CD4-positive, alpha-beta T cell (primary cell): ENCODE measurements around the gene ADAMTS8. TPM values are rescaled to one million over a fixed set of nuclear protein-coding genes. Genes with fewer than 3 reads are reported as not detected.

Source experiments
- ATAC-seq: fragments of 200-7000 bp; cut with Tn5 transposase; one replicate; pipeline ENCODE4 v1.10.0; 2022; ENCODE audit warnings: mild to moderate bottlenecking; ENCODE audit not compliant: poor library complexity
- CTCF ChIA-PET: fragments of 350-600 bp; sonication (Branson Sonifier 250); formaldehyde crosslinking; loops from one replicate; lab custom pipeline; 2021; ENCODE audit warnings: antibody characterized with exemption, inconsistent platforms; lab: Charles Lee
- POLR2A ChIA-PET: fragments of 350-600 bp; sonication (Branson Sonifier 250); formaldehyde crosslinking; loops from one replicate; lab custom pipeline; 2021; ENCODE audit warnings: antibody characterized with exemption, inconsistent platforms; lab: Charles Lee
- DNase-seq, 14 experiments: peaks; one replicate each; pipeline ENCODE4 v3.0.0-alpha.2; 2013 to 2020; ENCODE audit warnings: mixed read lengths in 2 of 14
- H3K27ac ChIP-seq, 2 donors: one replicate each; pipeline versions ENCODE4 v1.5.1 to v1.7.0; 2013; ENCODE audit warnings: low read length in 2 of 2, low read depth in 1 of 2, mild to moderate bottlenecking in 1 of 2
- H3K27me3 ChIP-seq, 2 experiments: 1 replicate in 1 of 2; 2 replicates in 1 of 2; pipeline versions ENCODE4 v1.6.1 to v1.7.0; 2013; ENCODE audit warnings: low read length in 2 of 2, control low read depth in 1 of 2, mild to moderate bottlenecking in 1 of 2, moderate library complexity in 1 of 2; ENCODE audit not compliant: insufficient read depth in 2 of 2, control insufficient read depth in 1 of 2
- H3K36me3 ChIP-seq: one replicate; pipeline ENCODE4 v1.6.1; 2013; ENCODE audit warnings: low read length, control low read depth; ENCODE audit not compliant: insufficient read depth
- H3K4me1 ChIP-seq: one replicate; pipeline ENCODE4 v1.6.1; 2013; ENCODE audit warnings: low read length, control low read depth; ENCODE audit not compliant: insufficient read depth
- H3K4me3 ChIP-seq: one replicate; pipeline ENCODE4 v1.5.1; 2013; ENCODE audit warnings: mild to moderate bottlenecking, low read length, moderate library complexity
- H3K9me3 ChIP-seq, 2 experiments: 1 replicate in 1 of 2; 2 replicates in 1 of 2; pipeline versions ENCODE4 v1.6.1 to v1.7.0; 2013; ENCODE audit warnings: low read length in 2 of 2, mild to moderate bottlenecking in 2 of 2, control low read depth in 1 of 2, moderate library complexity in 1 of 2; ENCODE audit not compliant: control insufficient read depth in 1 of 2, insufficient read depth in 1 of 2
- H3K27ac Mint-ChIP-seq: one replicate; pipeline ENCODE4 v1.8.0; 2020; ENCODE audit warnings: mixed read lengths
- H3K27me3 Mint-ChIP-seq: one replicate; pipeline ENCODE4 v1.8.0; 2021; ENCODE audit warnings: mixed read lengths
- H3K36me3 Mint-ChIP-seq: one replicate; pipeline ENCODE4 v1.8.0; 2021; ENCODE audit warnings: low read depth, mixed read lengths
- H3K4me1 Mint-ChIP-seq: one replicate; pipeline ENCODE4 v1.8.0; 2021; ENCODE audit warnings: low read depth, mixed read lengths
- H3K4me3 Mint-ChIP-seq: one replicate; pipeline ENCODE4 v1.8.0; 2020; ENCODE audit warnings: mild to moderate bottlenecking, mixed read lengths
- H3K9me3 Mint-ChIP-seq: one replicate; pipeline ENCODE4 v1.8.0; 2020; ENCODE audit warnings: mixed read lengths
- intact Hi-C, 2 experiments: fragments of 100-400 bp; cut with DNase I in 1 of 2; cut with micrococcal nuclease in 1 of 2; formaldehyde crosslinking; loops; one replicate each; pipeline versions ENCODE4 v1.15.1 to v1.9.0; 2023 to 2025; cut with DNase I, micrococcal nuclease
- total RNA-seq, 174 experiments: library from RNA in 2 of 174; stranded (reverse) in 2 of 174; gene quantifications; one replicate each; pipeline ENCODE4 v1.2.3 and lab custom pipeline; 2021 to 2026
- TF ChIP-seq, protein P1 (sequence below): fragments of 200-600 bp; IDR thresholded peaks from one replicate; pipeline ENCODE4 v1.8.0; 2022; ENCODE audit warnings: antibody characterized with exemption, mild to moderate bottlenecking

The ADAMTS8 gene
- total RNA-seq, 2 experiments from 2014 or later: not detected

DNA sequence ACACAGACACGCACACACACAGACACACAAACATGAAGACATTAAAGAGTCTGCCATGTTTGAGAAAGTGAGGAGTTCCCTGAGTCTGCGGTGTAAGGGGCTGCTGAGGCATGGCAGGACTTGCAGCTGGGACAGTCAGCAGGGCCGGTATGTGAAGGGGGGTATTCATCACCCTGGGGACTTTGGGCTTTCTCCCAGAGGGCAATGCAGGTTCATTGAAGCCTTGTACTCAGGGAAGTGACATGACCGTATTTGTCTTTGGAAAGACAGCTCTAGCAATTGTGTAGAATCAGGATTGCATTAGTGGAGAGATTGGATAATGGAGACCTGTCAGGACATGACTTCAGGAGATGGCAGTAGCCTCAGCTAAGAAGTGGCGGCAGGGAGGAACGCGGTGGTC, 9.4 kb upstream of the ADAMTS8 start:
- POLR2A ChIA-PET: no interaction called here
- H3K9me3 Mint-ChIP-seq: no peaks in the 10 kb centered on the region
- H3K4me1 Mint-ChIP-seq: peaks cover 19% of the 10 kb centered on the region
- Histone ChIP-seq H3K4me1 (peaks cover 12% of the 10 kb centered on the region), H3K27me3 (no peaks in the 10 kb centered on the region), H3K27ac (no peak overlapping the region), H3K36me3 (no peaks in the 10 kb centered on the region), H3K4me3 (no peak overlapping the region), H3K9me3 (no peaks in the 10 kb centered on the region)
- TF ChIP-seq, protein P1, sequence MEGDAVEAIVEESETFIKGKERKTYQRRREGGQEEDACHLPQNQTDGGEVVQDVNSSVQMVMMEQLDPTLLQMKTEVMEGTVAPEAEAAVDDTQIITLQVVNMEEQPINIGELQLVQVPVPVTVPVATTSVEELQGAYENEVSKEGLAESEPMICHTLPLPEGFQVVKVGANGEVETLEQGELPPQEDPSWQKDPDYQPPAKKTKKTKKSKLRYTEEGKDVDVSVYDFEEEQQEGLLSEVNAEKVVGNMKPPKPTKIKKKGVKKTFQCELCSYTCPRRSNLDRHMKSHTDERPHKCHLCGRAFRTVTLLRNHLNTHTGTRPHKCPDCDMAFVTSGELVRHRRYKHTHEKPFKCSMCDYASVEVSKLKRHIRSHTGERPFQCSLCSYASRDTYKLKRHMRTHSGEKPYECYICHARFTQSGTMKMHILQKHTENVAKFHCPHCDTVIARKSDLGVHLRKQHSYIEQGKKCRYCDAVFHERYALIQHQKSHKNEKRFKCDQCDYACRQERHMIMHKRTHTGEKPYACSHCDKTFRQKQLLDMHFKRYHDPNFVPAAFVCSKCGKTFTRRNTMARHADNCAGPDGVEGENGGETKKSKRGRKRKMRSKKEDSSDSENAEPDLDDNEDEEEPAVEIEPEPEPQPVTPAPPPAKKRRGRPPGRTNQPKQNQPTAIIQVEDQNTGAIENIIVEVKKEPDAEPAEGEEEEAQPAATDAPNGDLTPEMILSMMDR: no peak
- no peak overlapping the region for H3K4me3 Mint-ChIP-seq
- no peak overlapping the region for H3K27ac Mint-ChIP-seq
- no peaks in the 10 kb centered on the region for H3K36me3 Mint-ChIP-seq
- intact Hi-C loops: loop anchor here in 1 of 2 experiments (10.0 kb wide), 1 partner anchor 457 kb away; no protein-coding TSS in a partner anchor
- H3K27me3 Mint-ChIP-seq: peaks cover 3% of the 10 kb centered on the region
- CTCF ChIA-PET: interaction anchor here (1.3 to 1.5 kb wide), 2 partner anchors 424 to 479 kb away, joined by 3 to 4 read pairs; partner anchors contain the start of gene SNX19
- no peak for ATAC-seq
- no peak for DNase-seq

DNA sequence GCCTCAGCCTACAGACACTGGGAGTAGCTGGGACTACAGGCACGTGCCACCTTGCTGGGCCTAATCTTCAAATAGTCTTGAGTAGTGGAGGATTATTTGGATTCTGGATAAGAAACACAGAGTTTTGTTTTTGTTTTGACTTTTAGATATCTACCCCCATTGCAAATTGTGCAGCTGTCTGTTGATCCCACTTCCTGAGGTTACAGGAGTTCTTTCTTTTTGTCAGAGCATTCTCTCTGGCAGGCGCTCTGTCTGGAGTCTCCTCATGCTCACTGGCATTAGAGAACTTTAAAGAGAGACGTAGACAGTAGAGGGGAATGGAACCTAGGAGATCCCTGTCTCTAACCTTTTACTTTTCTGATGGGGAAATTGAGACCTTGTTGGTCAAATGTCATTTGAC, 7.8 kb upstream of the ADAMTS8 start:
- no peak for ATAC-seq
- H3K4me3 ChIP-seq: no peak overlapping the region
- H3K36me3 ChIP-seq: no peaks in the 10 kb centered on the region
- CTCF ChIA-PET: no interaction called here
- H3K4me1 ChIP-seq: peaks cover 12% of the 10 kb centered on the region
- POLR2A ChIA-PET: no interaction called here
- TF ChIP-seq, protein P1: no peak
- no peak overlapping the region for H3K27ac Mint-ChIP-seq
- H3K9me3 Mint-ChIP-seq: no peaks in the 10 kb centered on the region
- no peaks in the 10 kb centered on the region for H3K36me3 Mint-ChIP-seq
- H3K27me3 Mint-ChIP-seq: peaks cover 7% of the 10 kb centered on the region
- no peak overlapping the region for H3K27ac ChIP-seq
- H3K4me1 Mint-ChIP-seq: peaks cover 19% of the 10 kb centered on the region
- intact Hi-C loops: loop anchor here in 1 of 2 experiments (10.0 kb wide), 1 partner anchor 459 kb away; no protein-coding TSS in a partner anchor
- peak overlapping the region; percentile 34 for H3K4me3 Mint-ChIP-seq
- no peaks in the 10 kb centered on the region for H3K9me3 ChIP-seq
- no peak for DNase-seq
- H3K27me3 ChIP-seq: peaks cover 0 to 5% of the 10 kb centered on the region in 2 experiments

DNA sequence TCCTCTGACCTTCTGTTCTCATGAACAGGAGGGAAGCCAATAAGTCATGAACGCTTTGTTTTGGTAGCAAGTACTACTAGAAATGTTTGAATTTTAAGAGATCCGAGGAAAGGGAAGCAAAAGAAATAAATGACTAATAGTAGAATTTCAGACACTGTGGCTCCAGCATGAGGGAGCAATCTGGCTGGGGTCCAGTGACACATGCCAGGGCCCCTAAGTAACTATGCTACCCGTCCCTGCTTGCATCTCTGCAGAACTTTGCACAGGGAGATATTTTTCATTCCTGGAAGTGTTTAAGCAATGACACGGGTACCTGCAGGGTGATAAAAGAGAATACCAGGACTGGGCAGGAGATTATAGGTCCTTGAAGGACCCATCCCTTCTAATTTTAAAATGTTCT, 7.3 kb upstream of the ADAMTS8 start:
- peaks cover 9% of the 10 kb centered on the region for H3K27me3 Mint-ChIP-seq
- no peaks in the 10 kb centered on the region for H3K36me3 ChIP-seq
- no peaks in the 10 kb centered on the region for H3K9me3 Mint-ChIP-seq
- no peak overlapping the region for H3K27ac ChIP-seq
- no peak overlapping the region for H3K4me3 ChIP-seq
- DNase-seq (no peak), ATAC-seq (no peak)
- H3K27me3 ChIP-seq: peaks cover 2 to 9% of the 10 kb centered on the region in 2 experiments
- ChIA-PET POLR2A (no interaction called here), CTCF (interaction anchor here (1.1 to 1.5 kb wide), 2 partner anchors 223 to 423 kb away, joined by 3 to 6 read pairs; no protein-coding TSS in a partner anchor)
- H3K4me1 Mint-ChIP-seq: peaks cover 19% of the 10 kb centered on the region
- no peak overlapping the region for H3K27ac Mint-ChIP-seq
- H3K4me1 ChIP-seq: peaks cover 12% of the 10 kb centered on the region
- H3K4me3 Mint-ChIP-seq: peak overlapping the region; percentile 81
- intact Hi-C loops: loop anchor here (1.0 to 10.0 kb wide), 2 partner anchors 427 to 459 kb away; no protein-coding TSS in a partner anchor
- H3K36me3 Mint-ChIP-seq: no peaks in the 10 kb centered on the region
- no peaks in the 10 kb centered on the region for H3K9me3 ChIP-seq
- TF ChIP-seq, protein P1: no peak
